ENCODE data around the gene CACNA1C. TPM values are rescaled to one million over a fixed set of nuclear protein-coding genes. Genes with fewer than 3 reads are reported as not detected.

Gene CACNA1C
- total RNA-seq, 2 donors from 2014 or later = 0.84 to 10.2 TPM

GRCh38 chr12:2035431-2036055, 17.2 kb upstream of the CACNA1C start:
- Histone ChIP-seq H3K4me1 (no peaks in the 10 kb centered on the region), H3K9ac (ENCODE audit: low read depth in 2 of 2, low read length in 2 of 2) (peak overlapping the region in 1 of 2 donors; percentile 3), H3K4me3 (peak overlapping the region; percentile 19), H3K27ac (no peak overlapping the region), H3K9me3 (no peaks in the 10 kb centered on the region), H3K27me3 (no peaks in the 10 kb centered on the region), H3K36me3 (no peaks in the 10 kb centered on the region)
- intact Hi-C loops (cut with DNase I) = loop anchor here (10.0 kb wide), 2 partner anchors 91 to 391 kb away; no protein-coding TSS in a partner anchor
- no peak for DNase-seq
- TF ChIP-seq, protein P1, sequence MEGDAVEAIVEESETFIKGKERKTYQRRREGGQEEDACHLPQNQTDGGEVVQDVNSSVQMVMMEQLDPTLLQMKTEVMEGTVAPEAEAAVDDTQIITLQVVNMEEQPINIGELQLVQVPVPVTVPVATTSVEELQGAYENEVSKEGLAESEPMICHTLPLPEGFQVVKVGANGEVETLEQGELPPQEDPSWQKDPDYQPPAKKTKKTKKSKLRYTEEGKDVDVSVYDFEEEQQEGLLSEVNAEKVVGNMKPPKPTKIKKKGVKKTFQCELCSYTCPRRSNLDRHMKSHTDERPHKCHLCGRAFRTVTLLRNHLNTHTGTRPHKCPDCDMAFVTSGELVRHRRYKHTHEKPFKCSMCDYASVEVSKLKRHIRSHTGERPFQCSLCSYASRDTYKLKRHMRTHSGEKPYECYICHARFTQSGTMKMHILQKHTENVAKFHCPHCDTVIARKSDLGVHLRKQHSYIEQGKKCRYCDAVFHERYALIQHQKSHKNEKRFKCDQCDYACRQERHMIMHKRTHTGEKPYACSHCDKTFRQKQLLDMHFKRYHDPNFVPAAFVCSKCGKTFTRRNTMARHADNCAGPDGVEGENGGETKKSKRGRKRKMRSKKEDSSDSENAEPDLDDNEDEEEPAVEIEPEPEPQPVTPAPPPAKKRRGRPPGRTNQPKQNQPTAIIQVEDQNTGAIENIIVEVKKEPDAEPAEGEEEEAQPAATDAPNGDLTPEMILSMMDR (IDR thresholded peaks at IDR 0.05) = no peak

DNA sequence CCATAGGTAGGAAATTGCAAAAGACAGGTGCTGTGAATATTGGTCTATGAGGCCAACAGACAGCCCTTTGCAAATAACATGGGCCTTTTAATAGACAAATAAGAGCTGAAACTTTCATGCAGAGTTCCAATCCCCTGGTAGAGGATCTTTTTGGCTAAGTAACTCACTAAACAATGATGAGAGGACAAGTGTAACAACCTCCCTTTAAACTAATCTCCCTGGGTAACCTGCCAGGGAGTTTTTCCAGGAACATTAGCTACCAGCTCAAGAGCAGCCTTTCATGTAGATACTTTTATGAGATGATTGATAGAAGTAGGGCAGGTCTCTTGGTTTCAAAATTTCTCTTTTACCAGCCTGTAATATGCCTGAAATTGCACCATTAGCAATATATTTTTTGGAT, 13.8 kb upstream of the CACNA1C start:
- Histone ChIP-seq H3K4me3 (no peak overlapping the region), H3K9ac (ENCODE audit: low read depth in 2 of 2, low read length in 2 of 2) (no peak overlapping the region), H3K27me3 (no peaks in the 10 kb centered on the region), H3K27ac (no peak overlapping the region), H3K9me3 (no peaks in the 10 kb centered on the region), H3K4me1 (no peaks in the 10 kb centered on the region), H3K36me3 (no peaks in the 10 kb centered on the region)
- TF ChIP-seq, protein P1 (IDR thresholded peaks at IDR 0.05) = no peak
- intact Hi-C loops (cut with DNase I) = loop anchor here (10.0 kb wide), 2 partner anchors 94 to 394 kb away; no protein-coding TSS in a partner anchor
- no peak for DNase-seq

- H3K4me1 ChIP-seq = no peaks in the 10 kb centered on the region
- no peaks in the 10 kb centered on the region for H3K9me3 ChIP-seq
- no peaks in the 10 kb centered on the region for H3K27me3 ChIP-seq
- intact Hi-C loops (cut with DNase I) = no loop called here
- H3K9ac ChIP-seq (ENCODE audit: low read depth in 2 of 2, low read length in 2 of 2) = no peak overlapping the region
- TF ChIP-seq, protein P1 (IDR thresholded peaks at IDR 0.05) = no peak
- H3K27ac ChIP-seq = no peak overlapping the region
- H3K4me3 ChIP-seq = no peak overlapping the region
- DNase-seq = no peak
- H3K36me3 ChIP-seq = no peaks in the 10 kb centered on the region
Observed at GRCh38 chr12:2043054-2043453, 9.7 kb upstream of the CACNA1C start.

DNA sequence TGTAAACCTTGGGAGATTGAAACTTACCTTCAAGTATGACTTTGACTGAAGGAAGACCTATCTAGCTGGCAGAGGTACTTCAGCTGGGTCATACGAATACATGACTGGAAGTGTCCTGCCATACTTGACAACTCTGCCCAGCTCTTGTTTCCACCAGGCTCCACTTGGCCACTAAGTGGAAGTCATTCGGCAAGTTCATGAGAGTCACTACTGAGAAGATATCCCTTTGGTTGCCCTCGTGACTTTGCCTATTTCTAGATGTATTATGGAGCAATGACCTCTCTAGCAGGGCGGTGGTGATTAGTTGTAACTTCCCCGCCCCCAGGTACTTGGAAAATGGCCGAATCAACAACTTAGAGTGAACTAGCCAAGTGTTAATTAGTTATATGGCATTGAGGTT, 8.6 kb upstream of the CACNA1C start:
- TF ChIP-seq, protein P1 (IDR thresholded peaks at IDR 0.05) = no peak
- DNase-seq = no peak
- Histone ChIP-seq H3K36me3 (no peaks in the 10 kb centered on the region), H3K4me3 (no peak overlapping the region), H3K27me3 (no peaks in the 10 kb centered on the region), H3K27ac (no peak overlapping the region), H3K4me1 (no peaks in the 10 kb centered on the region), H3K9me3 (no peaks in the 10 kb centered on the region), H3K9ac (ENCODE audit: low read depth in 2 of 2, low read length in 2 of 2) (no peak overlapping the region)
- intact Hi-C loops (cut with DNase I) = no loop called here

DNA sequence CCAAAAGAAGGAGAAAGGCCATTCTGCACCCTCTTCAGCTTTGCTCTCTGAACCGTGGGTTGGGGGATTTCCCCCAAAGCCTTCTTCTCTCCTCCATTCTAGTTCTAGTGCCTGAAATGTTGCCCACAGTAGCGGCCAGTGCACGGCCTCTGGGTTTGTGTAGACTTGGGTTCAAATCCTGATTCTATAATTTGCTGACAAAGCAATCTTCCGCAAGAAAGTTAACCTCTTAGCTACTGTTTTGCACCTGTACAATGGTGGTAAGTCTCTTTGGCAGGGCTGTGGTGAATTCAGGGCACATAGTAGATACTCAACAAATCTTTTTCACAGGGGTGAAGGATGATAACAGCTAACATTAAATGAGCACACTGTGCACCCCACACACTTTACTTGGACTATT, 5.8 kb upstream of the CACNA1C start:
- Histone ChIP-seq H3K36me3 (no peaks in the 10 kb centered on the region), H3K9me3 (no peaks in the 10 kb centered on the region), H3K27me3 (peaks cover 14% of the 10 kb centered on the region), H3K27ac (no peak overlapping the region), H3K4me3 (no peak overlapping the region), H3K9ac (ENCODE audit: low read depth in 2 of 2, low read length in 2 of 2) (no peak overlapping the region), H3K4me1 (no peaks in the 10 kb centered on the region)
- TF ChIP-seq, protein P1 (IDR thresholded peaks at IDR 0.05) = no peak
- DNase-seq = no peak
- intact Hi-C loops (cut with DNase I) = no loop called here
